ENCODE data around the gene HEG1.

The HEG1 gene

DNA sequence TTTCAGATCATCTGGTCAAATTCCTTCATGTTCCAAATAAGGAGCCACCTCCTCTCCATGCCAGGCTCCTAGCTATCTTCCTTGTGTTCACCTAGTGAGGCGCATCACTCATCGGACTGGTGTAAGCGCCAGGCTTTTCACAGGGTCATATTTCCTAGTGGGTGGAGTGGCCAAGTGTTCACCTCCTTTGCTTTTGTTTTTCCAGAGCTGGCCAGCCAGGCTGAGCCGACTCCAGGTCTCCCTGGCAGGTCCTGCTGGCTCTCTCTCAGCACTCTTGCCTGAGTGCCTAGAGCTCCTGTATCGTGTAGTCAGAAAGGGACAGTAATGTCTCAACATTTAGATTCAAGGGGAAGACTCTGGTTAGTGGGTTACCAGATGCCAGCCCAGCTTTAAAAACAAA is 31.0 kb downstream of the HEG1 start:
- TF ChIP-seq GLIS3 (CRISPR knock-in tag; IDR thresholded peaks at IDR 0.05) = no peak
- no peak for TF ChIP-seq OSR1 (CRISPR knock-in tag; IDR thresholded peaks at IDR 0.05)
- no peak for TF ChIP-seq CSDC2 (CRISPR knock-in tag; IDR thresholded peaks at IDR 0.05)
- TF ChIP-seq, protein P1, sequence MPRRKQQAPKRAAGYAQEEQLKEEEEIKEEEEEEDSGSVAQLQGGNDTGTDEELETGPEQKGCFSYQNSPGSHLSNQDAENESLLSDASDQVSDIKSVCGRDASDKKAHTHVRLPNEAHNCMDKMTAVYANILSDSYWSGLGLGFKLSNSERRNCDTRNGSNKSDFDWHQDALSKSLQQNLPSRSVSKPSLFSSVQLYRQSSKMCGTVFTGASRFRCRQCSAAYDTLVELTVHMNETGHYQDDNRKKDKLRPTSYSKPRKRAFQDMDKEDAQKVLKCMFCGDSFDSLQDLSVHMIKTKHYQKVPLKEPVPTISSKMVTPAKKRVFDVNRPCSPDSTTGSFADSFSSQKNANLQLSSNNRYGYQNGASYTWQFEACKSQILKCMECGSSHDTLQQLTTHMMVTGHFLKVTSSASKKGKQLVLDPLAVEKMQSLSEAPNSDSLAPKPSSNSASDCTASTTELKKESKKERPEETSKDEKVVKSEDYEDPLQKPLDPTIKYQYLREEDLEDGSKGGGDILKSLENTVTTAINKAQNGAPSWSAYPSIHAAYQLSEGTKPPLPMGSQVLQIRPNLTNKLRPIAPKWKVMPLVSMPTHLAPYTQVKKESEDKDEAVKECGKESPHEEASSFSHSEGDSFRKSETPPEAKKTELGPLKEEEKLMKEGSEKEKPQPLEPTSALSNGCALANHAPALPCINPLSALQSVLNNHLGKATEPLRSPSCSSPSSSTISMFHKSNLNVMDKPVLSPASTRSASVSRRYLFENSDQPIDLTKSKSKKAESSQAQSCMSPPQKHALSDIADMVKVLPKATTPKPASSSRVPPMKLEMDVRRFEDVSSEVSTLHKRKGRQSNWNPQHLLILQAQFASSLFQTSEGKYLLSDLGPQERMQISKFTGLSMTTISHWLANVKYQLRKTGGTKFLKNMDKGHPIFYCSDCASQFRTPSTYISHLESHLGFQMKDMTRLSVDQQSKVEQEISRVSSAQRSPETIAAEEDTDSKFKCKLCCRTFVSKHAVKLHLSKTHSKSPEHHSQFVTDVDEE (CRISPR knock-in tag; IDR thresholded peaks at IDR 0.05) = no peak
- TF ChIP-seq ZNF70 (CRISPR knock-in tag; IDR thresholded peaks at IDR 0.05) = no peak
- TF ChIP-seq ZNF565 (CRISPR knock-in tag; conservative IDR thresholded peaks at IDR 0.05; ENCODE audit: low read depth) = no peak
- no peak for TF ChIP-seq ZFP3 (CRISPR knock-in tag; IDR thresholded peaks at IDR 0.05)
- TF ChIP-seq, protein P2, sequence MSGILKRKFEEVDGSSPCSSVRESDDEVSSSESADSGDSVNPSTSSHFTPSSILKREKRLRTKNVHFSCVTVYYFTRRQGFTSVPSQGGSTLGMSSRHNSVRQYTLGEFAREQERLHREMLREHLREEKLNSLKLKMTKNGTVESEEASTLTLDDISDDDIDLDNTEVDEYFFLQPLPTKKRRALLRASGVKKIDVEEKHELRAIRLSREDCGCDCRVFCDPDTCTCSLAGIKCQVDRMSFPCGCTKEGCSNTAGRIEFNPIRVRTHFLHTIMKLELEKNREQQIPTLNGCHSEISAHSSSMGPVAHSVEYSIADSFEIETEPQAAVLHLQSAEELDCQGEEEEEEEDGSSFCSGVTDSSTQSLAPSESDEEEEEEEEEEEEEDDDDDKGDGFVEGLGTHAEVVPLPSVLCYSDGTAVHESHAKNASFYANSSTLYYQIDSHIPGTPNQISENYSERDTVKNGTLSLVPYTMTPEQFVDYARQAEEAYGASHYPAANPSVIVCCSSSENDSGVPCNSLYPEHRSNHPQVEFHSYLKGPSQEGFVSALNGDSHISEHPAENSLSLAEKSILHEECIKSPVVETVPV (CRISPR knock-in tag; IDR thresholded peaks at IDR 0.05) = no peak
- TF ChIP-seq PPARA (CRISPR knock-in tag; IDR thresholded peaks at IDR 0.05; ENCODE audit: borderline replicate concordance) = no peak
- no peak for TF ChIP-seq ISL1 (CRISPR knock-in tag; IDR thresholded peaks at IDR 0.05)
- no peak for TF ChIP-seq PATZ1 (CRISPR knock-in tag; IDR thresholded peaks at IDR 0.05; ENCODE audit: borderline replicate concordance)
- TF ChIP-seq ZC3H10 (CRISPR knock-in tag; IDR thresholded peaks at IDR 0.05) = no peak
- ATAC-seq = peak; percentile 59

DNA sequence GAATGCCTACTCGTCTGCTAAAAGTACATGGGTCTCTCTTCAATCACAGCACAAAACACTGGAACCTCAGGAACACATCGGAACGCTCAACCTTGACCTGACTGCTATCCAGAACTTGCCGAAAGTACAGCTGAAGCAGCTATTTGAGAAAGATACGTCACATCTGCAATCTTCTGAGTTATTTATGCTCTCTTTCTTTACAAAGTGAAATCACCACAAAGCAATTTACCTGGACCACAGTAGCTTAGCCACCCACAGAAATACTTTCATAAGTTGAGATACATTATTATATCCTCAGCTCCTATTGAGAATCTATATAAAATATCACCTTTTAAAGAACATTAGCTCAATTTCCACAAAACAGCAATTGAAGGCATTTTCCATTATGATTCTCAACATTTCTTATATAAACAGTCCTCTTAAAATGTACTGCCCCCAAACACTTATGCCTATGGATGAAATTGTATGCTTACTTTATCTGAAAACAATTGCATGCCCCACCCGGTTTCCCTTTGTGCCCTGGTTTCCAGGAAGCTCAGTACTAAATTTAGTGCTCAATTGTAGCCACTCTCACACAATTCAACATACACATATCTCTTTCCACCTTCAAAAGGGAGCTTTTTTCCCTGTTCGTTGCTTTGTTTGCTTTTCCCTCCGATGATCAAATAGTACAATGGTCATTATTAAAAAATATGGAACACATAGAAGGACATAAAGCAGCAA is 31.8 kb downstream of the HEG1 start:
- TF ChIP-seq SNAI2 (CRISPR knock-in tag; IDR thresholded peaks at IDR 0.05) = no peak
- TF ChIP-seq, protein P3, sequence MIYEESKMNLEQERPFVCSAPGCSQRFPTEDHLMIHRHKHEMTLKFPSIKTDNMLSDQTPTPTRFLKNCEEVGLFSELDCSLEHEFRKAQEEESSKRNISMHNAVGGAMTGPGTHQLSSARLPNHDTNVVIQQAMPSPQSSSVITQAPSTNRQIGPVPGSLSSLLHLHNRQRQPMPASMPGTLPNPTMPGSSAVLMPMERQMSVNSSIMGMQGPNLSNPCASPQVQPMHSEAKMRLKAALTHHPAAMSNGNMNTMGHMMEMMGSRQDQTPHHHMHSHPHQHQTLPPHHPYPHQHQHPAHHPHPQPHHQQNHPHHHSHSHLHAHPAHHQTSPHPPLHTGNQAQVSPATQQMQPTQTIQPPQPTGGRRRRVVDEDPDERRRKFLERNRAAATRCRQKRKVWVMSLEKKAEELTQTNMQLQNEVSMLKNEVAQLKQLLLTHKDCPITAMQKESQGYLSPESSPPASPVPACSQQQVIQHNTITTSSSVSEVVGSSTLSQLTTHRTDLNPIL (CRISPR knock-in tag; IDR thresholded peaks at IDR 0.05; ENCODE audit: low read depth) = no peak
- ATAC-seq = no peak

- no peak for TF ChIP-seq ZNF70 (CRISPR knock-in tag; IDR thresholded peaks at IDR 0.05)
- TF ChIP-seq, protein P3 (CRISPR knock-in tag; IDR thresholded peaks at IDR 0.05; ENCODE audit: low read depth) = no peak
- TF ChIP-seq, protein P1 (CRISPR knock-in tag; IDR thresholded peaks at IDR 0.05) = no peak
- TF ChIP-seq CSDC2 (CRISPR knock-in tag; IDR thresholded peaks at IDR 0.05) = no peak
- no peak for TF ChIP-seq OSR1 (CRISPR knock-in tag; IDR thresholded peaks at IDR 0.05)
- TF ChIP-seq TCF4 (CRISPR knock-in tag; IDR thresholded peaks at IDR 0.05; ENCODE audit: borderline replicate concordance) = no peak
- TF ChIP-seq ZNF565 (CRISPR knock-in tag; conservative IDR thresholded peaks at IDR 0.05; ENCODE audit: low read depth) = no peak
- TF ChIP-seq POU6F1 (CRISPR knock-in tag; IDR thresholded peaks at IDR 0.05; ENCODE audit: borderline replicate concordance, low read depth) = no peak
- no peak for TF ChIP-seq PATZ1 (CRISPR knock-in tag; IDR thresholded peaks at IDR 0.05; ENCODE audit: borderline replicate concordance)
Measured at GRCh38 chr3:125022206-125022605, 33.6 kb downstream of the HEG1 start.

More at GRCh38 chr3:125022206-125022605, 33.6 kb downstream of the HEG1 start:
- ATAC-seq = no peak

Data from SK-N-SH treated with all-trans-retinoic acid at 6 μM for 48 hours (cell line).